ENCODE results near the gene ABHD14A.

- no peak for TF ChIP-seq CTCF (conservative IDR thresholded peaks at IDR 0.05)
- TF ChIP-seq EZH2 (IDR thresholded peaks at IDR 0.05; ENCODE audit: low read depth), result no peak
Measured at GRCh38 chr3:51930439-51930838, 44.4 kb upstream of the ABHD14A start.

All from PC-9 (cell line).